ENCODE results near the gene SPATA24. TPM values are rescaled to one million over a fixed set of nuclear protein-coding genes. Genes with fewer than 3 reads are reported as not detected.

SPATA24 gene
- total and polyA plus RNA-seq, 2 of the 13 experiments (the other 11 are each of a cell fraction or from before 2014, with no cell fraction given): 6.0 to 11.1 TPM

- TF ChIP-seq FOXP4 (CRISPR knock-in tag; IDR thresholded peaks at IDR 0.05) (no peak), AFF4 (CRISPR knock-in tag; IDR thresholded peaks at IDR 0.05) (no peak), HNRNPUL1 (IDR thresholded peaks at IDR 0.05; ENCODE audit: low read depth, low read length) (no peak), SAP130 (CRISPR knock-in tag; IDR thresholded peaks at IDR 0.05; ENCODE audit: low read depth) (peak; percentile 84), TCF7L2 (IDR thresholded peaks at IDR 0.05; ENCODE audit: low read depth, low read length) (no peak), JUND (CRISPR knock-in tag; IDR thresholded peaks at IDR 0.05) (0 out of 2 replicates have a peak, but pooled peaks have one; percentile 3), ZSCAN22 (CRISPR knock-in tag; IDR thresholded peaks at IDR 0.05) (no peak)
- TF ChIP-seq, protein P1, sequence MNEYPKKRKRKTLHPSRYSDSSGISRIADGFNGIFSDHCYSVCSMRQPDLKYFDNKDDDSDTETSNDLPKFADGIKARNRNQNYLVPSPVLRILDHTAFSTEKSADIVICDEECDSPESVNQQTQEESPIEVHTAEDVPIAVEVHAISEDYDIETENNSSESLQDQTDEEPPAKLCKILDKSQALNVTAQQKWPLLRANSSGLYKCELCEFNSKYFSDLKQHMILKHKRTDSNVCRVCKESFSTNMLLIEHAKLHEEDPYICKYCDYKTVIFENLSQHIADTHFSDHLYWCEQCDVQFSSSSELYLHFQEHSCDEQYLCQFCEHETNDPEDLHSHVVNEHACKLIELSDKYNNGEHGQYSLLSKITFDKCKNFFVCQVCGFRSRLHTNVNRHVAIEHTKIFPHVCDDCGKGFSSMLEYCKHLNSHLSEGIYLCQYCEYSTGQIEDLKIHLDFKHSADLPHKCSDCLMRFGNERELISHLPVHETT (CRISPR knock-in tag; conservative IDR thresholded peaks at IDR 0.05): no peak
- TF ChIP-seq, protein P2, sequence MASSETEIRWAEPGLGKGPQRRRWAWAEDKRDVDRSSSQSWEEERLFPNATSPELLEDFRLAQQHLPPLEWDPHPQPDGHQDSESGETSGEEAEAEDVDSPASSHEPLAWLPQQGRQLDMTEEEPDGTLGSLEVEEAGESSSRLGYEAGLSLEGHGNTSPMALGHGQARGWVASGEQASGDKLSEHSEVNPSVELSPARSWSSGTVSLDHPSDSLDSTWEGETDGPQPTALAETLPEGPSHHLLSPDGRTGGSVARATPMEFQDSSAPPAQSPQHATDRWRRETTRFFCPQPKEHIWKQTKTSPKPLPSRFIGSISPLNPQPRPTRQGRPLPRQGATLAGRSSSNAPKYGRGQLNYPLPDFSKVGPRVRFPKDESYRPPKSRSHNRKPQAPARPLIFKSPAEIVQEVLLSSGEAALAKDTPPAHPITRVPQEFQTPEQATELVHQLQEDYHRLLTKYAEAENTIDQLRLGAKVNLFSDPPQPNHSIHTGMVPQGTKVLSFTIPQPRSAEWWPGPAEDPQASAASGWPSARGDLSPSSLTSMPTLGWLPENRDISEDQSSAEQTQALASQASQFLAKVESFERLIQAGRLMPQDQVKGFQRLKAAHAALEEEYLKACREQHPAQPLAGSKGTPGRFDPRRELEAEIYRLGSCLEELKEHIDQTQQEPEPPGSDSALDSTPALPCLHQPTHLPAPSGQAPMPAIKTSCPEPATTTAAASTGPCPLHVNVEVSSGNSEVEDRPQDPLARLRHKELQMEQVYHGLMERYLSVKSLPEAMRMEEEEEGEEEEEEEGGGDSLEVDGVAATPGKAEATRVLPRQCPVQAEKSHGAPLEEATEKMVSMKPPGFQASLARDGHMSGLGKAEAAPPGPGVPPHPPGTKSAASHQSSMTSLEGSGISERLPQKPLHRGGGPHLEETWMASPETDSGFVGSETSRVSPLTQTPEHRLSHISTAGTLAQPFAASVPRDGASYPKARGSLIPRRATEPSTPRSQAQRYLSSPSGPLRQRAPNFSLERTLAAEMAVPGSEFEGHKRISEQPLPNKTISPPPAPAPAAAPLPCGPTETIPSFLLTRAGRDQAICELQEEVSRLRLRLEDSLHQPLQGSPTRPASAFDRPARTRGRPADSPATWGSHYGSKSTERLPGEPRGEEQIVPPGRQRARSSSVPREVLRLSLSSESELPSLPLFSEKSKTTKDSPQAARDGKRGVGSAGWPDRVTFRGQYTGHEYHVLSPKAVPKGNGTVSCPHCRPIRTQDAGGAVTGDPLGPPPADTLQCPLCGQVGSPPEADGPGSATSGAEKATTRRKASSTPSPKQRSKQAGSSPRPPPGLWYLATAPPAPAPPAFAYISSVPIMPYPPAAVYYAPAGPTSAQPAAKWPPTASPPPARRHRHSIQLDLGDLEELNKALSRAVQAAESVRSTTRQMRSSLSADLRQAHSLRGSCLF (CRISPR knock-in tag; IDR thresholded peaks at IDR 0.05; ENCODE audit: borderline replicate concordance): no peak
- TF ChIP-seq, protein P3, sequence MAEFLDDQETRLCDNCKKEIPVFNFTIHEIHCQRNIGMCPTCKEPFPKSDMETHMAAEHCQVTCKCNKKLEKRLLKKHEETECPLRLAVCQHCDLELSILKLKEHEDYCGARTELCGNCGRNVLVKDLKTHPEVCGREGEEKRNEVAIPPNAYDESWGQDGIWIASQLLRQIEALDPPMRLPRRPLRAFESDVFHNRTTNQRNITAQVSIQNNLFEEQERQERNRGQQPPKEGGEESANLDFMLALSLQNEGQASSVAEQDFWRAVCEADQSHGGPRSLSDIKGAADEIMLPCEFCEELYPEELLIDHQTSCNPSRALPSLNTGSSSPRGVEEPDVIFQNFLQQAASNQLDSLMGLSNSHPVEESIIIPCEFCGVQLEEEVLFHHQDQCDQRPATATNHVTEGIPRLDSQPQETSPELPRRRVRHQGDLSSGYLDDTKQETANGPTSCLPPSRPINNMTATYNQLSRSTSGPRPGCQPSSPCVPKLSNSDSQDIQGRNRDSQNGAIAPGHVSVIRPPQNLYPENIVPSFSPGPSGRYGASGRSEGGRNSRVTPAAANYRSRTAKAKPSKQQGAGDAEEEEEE (CRISPR knock-in tag; IDR thresholded peaks at IDR 0.05; ENCODE audit: borderline replicate concordance): no peak
- TF ChIP-seq, protein P4, sequence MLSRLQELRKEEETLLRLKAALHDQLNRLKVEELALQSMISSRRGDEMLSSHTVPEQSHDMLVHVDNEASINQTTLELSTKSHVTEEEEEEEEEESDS (CRISPR knock-in tag; IDR thresholded peaks at IDR 0.05; ENCODE audit: borderline replicate concordance): no peak
Measured at GRCh38 chr5:139385061-139386049, 18.5 kb downstream of the SPATA24 start (continued).

Data from HepG2 (cell line).